Duodenal mucosa (tissue), 2 donors: Measurements from ENCODE around the gene LRRC58.
"Not testable (repeated sequence)": the region's sequence is repeated elsewhere in the genome, so short reads cannot be mapped to it uniquely, and the experiment has no call there.

Experiments used
- H3K27ac ChIP-seq: one replicate; pipeline ENCODE4 v1.7.0; 2013; ENCODE audit warnings: low read depth, low read length
- H3K27me3 ChIP-seq, 2 donors: one replicate each; pipeline ENCODE4 v1.7.0; 2013; ENCODE audit warnings: low read length in 2 of 2, control low read depth in 1 of 2; ENCODE audit not compliant: insufficient read depth in 2 of 2, control insufficient read depth in 1 of 2
- H3K36me3 ChIP-seq, 2 donors: one replicate each; pipeline ENCODE4 v1.7.0; 2013; ENCODE audit warnings: low read length in 2 of 2, control low read depth in 1 of 2; ENCODE audit not compliant: insufficient read depth in 2 of 2, control insufficient read depth in 1 of 2
- H3K4me1 ChIP-seq, 2 donors: one replicate each; pipeline ENCODE4 v1.7.0; 2013; ENCODE audit warnings: low read length in 2 of 2, control low read depth in 1 of 2; ENCODE audit not compliant: insufficient read depth in 2 of 2, control insufficient read depth in 1 of 2
- H3K4me3 ChIP-seq, 2 donors: one replicate each; pipeline ENCODE4 v1.7.0; 2013; ENCODE audit warnings: low read length in 2 of 2, low read depth in 1 of 2
- H3K9ac ChIP-seq, 2 donors: one replicate each; pipeline ENCODE4 v1.7.0; 2013; ENCODE audit warnings: low read length in 2 of 2, low read depth in 1 of 2
- H3K9me3 ChIP-seq, 2 donors: one replicate each; pipeline ENCODE4 v1.7.0; 2013; ENCODE audit warnings: low read length in 2 of 2, control low read depth in 1 of 2; ENCODE audit not compliant: control insufficient read depth in 1 of 2

The LRRC58 gene

GRCh38 chr3:120306519-120307455 lies 42.4 kb downstream of the LRRC58 start:
- no peaks in the 10 kb centered on the region for H3K36me3 ChIP-seq
- H3K9me3 ChIP-seq: no peaks in the 10 kb centered on the region
- H3K9ac ChIP-seq: no peak overlapping the region
- no peak overlapping the region for H3K27ac ChIP-seq
- no peaks in the 10 kb centered on the region for H3K27me3 ChIP-seq
- no peak overlapping the region for H3K4me3 ChIP-seq
- no peaks in the 10 kb centered on the region for H3K4me1 ChIP-seq

DNA sequence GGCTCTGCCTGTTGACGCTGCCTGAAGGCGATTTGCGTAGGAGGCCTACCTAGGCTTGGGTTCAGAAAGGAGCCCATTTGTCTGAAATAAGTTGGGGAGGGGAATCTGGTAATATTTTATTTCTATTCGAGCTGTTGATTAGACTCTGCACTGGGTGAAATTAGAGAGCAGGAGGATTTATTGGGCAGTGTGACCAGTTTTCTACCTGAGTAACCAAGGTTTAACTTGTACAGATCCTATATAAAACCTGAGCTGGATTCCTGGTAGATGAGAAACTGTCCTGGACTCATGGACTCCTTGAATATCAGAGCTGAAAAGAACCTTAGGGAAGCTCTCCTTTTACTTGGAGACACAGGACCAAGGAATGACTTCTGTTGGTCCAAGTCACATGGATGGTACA lies 44.5 kb downstream of the LRRC58 start:
- Histone ChIP-seq H3K4me3 (no peak overlapping the region), H3K36me3 (no peaks in the 10 kb centered on the region), H3K4me1 (no peaks in the 10 kb centered on the region), H3K9ac (no peak overlapping the region), H3K27me3 (no peaks in the 10 kb centered on the region), H3K27ac (no peak overlapping the region), H3K9me3 (no peaks in the 10 kb centered on the region)

GRCh38 chr3:120302361-120302760 lies 46.8 kb downstream of the LRRC58 start:
- H3K4me3 ChIP-seq: no peak overlapping the region
- no peaks in the 10 kb centered on the region for H3K4me1 ChIP-seq
- H3K36me3 ChIP-seq: no peaks in the 10 kb centered on the region
- H3K27me3 ChIP-seq: no peaks in the 10 kb centered on the region
- H3K9me3 ChIP-seq: no peaks in the 10 kb centered on the region
- H3K27ac ChIP-seq: no peak overlapping the region
- no peak overlapping the region for H3K9ac ChIP-seq

GRCh38 chr3:120300971-120301370 lies 48.2 kb downstream of the LRRC58 start:
- no peak overlapping the region for H3K9ac ChIP-seq
- H3K9me3 ChIP-seq: no peaks in the 10 kb centered on the region
- H3K36me3 ChIP-seq: no peaks in the 10 kb centered on the region
- H3K4me3 ChIP-seq: no peak overlapping the region
- H3K27ac ChIP-seq: no peak overlapping the region
- no peaks in the 10 kb centered on the region for H3K27me3 ChIP-seq
- no peaks in the 10 kb centered on the region for H3K4me1 ChIP-seq

DNA sequence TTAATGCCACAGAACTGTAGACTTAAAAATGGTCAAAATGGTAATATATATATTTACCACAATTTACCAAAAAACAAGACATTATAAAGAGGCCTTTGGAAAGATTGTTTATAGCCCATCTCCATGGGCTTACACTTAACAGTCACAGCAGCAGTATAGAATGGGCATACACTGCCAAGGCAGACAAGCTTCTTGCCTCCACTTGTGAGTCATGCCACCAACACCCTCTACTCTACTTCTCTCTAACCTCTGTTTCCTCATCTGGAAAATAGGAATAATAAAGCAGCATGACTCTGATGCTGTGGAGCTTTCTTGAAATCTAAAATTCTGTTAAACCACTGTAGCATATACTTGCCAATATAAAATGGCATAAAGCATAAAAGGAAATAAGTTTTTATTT lies 49.8 kb downstream of the LRRC58 start:
- Histone ChIP-seq H3K9me3 (no peaks in the 10 kb centered on the region), H3K36me3 (no peaks in the 10 kb centered on the region), H3K4me3 (no peak overlapping the region), H3K4me1 (no peaks in the 10 kb centered on the region), H3K27ac (no peak overlapping the region), H3K9ac (no peak overlapping the region), H3K27me3 (no peaks in the 10 kb centered on the region)

DNA sequence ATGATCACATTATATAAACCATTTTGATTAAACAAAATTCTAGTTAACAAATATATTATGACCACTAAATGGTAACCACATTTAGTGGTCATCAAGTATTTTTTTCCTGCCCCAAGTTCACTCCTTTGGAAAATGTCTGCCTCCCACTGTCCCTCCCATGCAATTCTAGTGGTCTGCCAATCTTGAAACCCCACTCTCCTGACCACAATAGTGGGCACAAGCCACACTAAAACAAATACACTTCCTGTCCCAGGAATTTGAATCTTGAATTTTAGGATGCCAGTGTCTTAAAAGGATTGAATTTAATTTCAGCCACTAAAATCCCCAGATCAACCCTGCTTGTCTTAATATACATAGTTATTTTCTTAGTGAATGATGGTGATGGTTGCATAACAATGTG lies 50.2 kb downstream of the LRRC58 start:
- Histone ChIP-seq H3K9me3 (no peaks in the 10 kb centered on the region), H3K4me3 (no peak overlapping the region), H3K36me3 (no peaks in the 10 kb centered on the region), H3K4me1 (no peaks in the 10 kb centered on the region), H3K27ac (no peak overlapping the region), H3K9ac (no peak overlapping the region), H3K27me3 (no peaks in the 10 kb centered on the region)

- H3K36me3 ChIP-seq, H3K9me3 ChIP-seq: not testable (repeated sequence)
Measured at GRCh38 chr3:120291552-120291951, 57.6 kb downstream of the LRRC58 start.

DNA sequence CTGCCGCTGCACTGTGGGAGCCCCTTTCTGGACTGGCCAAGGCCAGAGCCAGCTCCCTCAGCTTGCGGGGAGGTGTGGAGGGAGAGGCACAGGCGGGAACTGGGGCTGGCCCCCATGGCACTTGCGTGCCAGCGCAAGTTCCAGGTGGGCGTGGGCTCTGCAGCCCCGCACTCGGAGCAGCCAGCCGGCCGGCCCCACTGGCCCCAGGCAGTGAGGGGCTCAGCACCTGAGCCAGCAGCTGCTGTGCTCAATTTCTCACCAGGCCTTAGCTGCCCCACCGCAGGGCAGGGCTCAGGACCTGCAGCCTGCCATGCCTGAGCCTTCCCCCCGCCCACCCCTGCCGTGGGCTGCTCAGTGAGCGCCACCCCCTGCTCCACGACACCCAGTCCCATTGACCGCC lies 59.5 kb downstream of the LRRC58 start:
- Histone ChIP-seq H3K4me3 (no peak overlapping the region), H3K27ac (no peak overlapping the region), H3K4me1 (no peaks in the 10 kb centered on the region), H3K9me3 (no peaks in the 10 kb centered on the region), H3K36me3 (no peaks in the 10 kb centered on the region), H3K9ac (no peak overlapping the region), H3K27me3 (peaks cover 11 to 15% of the 10 kb centered on the region in 2 donors)

More at GRCh38 chr3:120291552-120291951, 57.6 kb downstream of the LRRC58 start:
- H3K27ac ChIP-seq, H3K9ac ChIP-seq, H3K27me3 ChIP-seq, H3K4me1 ChIP-seq, H3K4me3 ChIP-seq: not testable (repeated sequence)

GRCh38 chr3:120286465-120286864 lies 62.7 kb downstream of the LRRC58 start:
- H3K4me1 ChIP-seq: no peaks in the 10 kb centered on the region
- H3K9ac ChIP-seq: no peak overlapping the region
- H3K9me3 ChIP-seq: no peaks in the 10 kb centered on the region
- H3K4me3 ChIP-seq: no peak overlapping the region
- H3K27ac ChIP-seq: no peak overlapping the region
- no peaks in the 10 kb centered on the region for H3K36me3 ChIP-seq
- H3K27me3 ChIP-seq: peaks cover 17 to 29% of the 10 kb centered on the region in 2 donors

GRCh38 chr3:120285508-120285841 lies 63.7 kb downstream of the LRRC58 start:
- Histone ChIP-seq H3K4me1 (no peaks in the 10 kb centered on the region), H3K27ac (no peak overlapping the region), H3K4me3 (no peak overlapping the region), H3K9ac (no peak overlapping the region), H3K36me3 (no peaks in the 10 kb centered on the region), H3K27me3 (peaks cover 17 to 29% of the 10 kb centered on the region in 2 donors), H3K9me3 (no peaks in the 10 kb centered on the region)
